Measurements from ENCODE around the gene TRIO. TPM values are rescaled to one million over a fixed set of nuclear protein-coding genes. Genes with fewer than 3 reads are reported as not detected.

TRIO gene
- total and polyA plus RNA-seq, 12 donors: 26.2 to 85.2 (median 61.9) TPM

GRCh38 chr5:14301186-14301585 is 158.0 kb downstream of the TRIO start:
- H3K36me3 ChIP-seq: peaks cover 0 to 84% (median 4%) of the 10 kb centered on the region in 9 donors

GRCh38 chr5:14302330-14302729 is 159.2 kb downstream of the TRIO start:
- H3K36me3 ChIP-seq: peaks cover 0 to 80% (median 4%) of the 10 kb centered on the region in 9 donors
- peaks cover 0 to 48% (median 30%) of the 10 kb centered on the region in 9 donors for H3K4me1 ChIP-seq
- no peak for ATAC-seq
- no peak overlapping the region for H3K27ac ChIP-seq
- H3K27me3 ChIP-seq: no peaks in the 10 kb centered on the region
- H3K9me3 ChIP-seq: no peaks in the 10 kb centered on the region
- H3K4me3 ChIP-seq: no peak overlapping the region
- WGBS, 2 donors: 83 to 87% methylated on average over 3 of the region's 3 CpGs
- no peak for DNase-seq
- TF ChIP-seq CTCF (IDR thresholded peaks at IDR 0.05): no peak
- intact Hi-C loops (cut with DNase I): no loop called here

More at GRCh38 chr5:14301186-14301585, 158.0 kb downstream of the TRIO start:
- H3K27me3 ChIP-seq: no peaks in the 10 kb centered on the region
- no peak overlapping the region for H3K4me3 ChIP-seq
- no peak for ATAC-seq
- TF ChIP-seq CTCF (IDR thresholded peaks at IDR 0.05): no peak
- 91% methylated on average over 3 of the region's 3 CpGs for WGBS, 2 donors
- no peaks in the 10 kb centered on the region for H3K9me3 ChIP-seq
- no peak for DNase-seq
- H3K4me1 ChIP-seq: peaks cover 0 to 58% (median 37%) of the 10 kb centered on the region in 9 donors
- intact Hi-C loops (cut with DNase I): no loop called here
- H3K27ac ChIP-seq: no peak overlapping the region

- Histone ChIP-seq H3K4me1 (peaks cover 0 to 31% (median 16%) of the 10 kb centered on the region in 9 donors), H3K27me3 (no peaks in the 10 kb centered on the region), H3K4me3 (no peak overlapping the region), H3K9me3 (no peaks in the 10 kb centered on the region), H3K27ac (no peak overlapping the region), H3K36me3 (peaks cover 0 to 72% (median 4%) of the 10 kb centered on the region in 9 donors)
- 57 to 68% methylated on average over 7 of the region's 7 CpGs for WGBS, 2 donors
- peak in 1 of 2 donors; percentile 26 for DNase-seq
- intact Hi-C loops (cut with DNase I): no loop called here
- no peak for TF ChIP-seq CTCF (IDR thresholded peaks at IDR 0.05)
- peak; percentile 70 to 96 (median 90) for ATAC-seq
These were observed 161.9 kb downstream of the TRIO start for GRCh38 chr5:14305045-14305444.

GRCh38 chr5:14306329-14306815 is 163.2 kb downstream of the TRIO start:
- 66 to 82% methylated on average over 2 of the region's 2 CpGs for WGBS, 2 donors
- no peaks in the 10 kb centered on the region for H3K27me3 ChIP-seq
- H3K4me3 ChIP-seq: no peak overlapping the region
- ATAC-seq (peak in 2 of 8 donors; percentile 14 to 37), DNase-seq (no peak)
- H3K4me1 ChIP-seq: peaks cover 0 to 33% (median 13%) of the 10 kb centered on the region in 9 donors
- no peaks in the 10 kb centered on the region for H3K9me3 ChIP-seq
- no peak overlapping the region for H3K27ac ChIP-seq
- H3K36me3 ChIP-seq: peaks cover 0 to 72% (median 4%) of the 10 kb centered on the region in 9 donors
- no peak for TF ChIP-seq CTCF (IDR thresholded peaks at IDR 0.05)
- intact Hi-C loops (cut with DNase I): no loop called here

Measured in heart right ventricle (tissue), 16 donors.